NOMO-1 treated with dmso at 0.1 percent for 144 hours (cell line): ENCODE data around the gene PODNL1.

Experiments used
- DNase-seq: peaks from one replicate; lab custom pipeline; 2025; ENCODE audit not compliant: unreplicated experiment; lab: John Stamatoyannopoulos, UW

PODNL1 gene

GRCh38 chr19:13899393-13899792, 38.8 kb downstream of the PODNL1 start:
- DNase-seq, result no peak

GRCh38 chr19:13896227-13896626, 42.0 kb downstream of the PODNL1 start:
- no peak for DNase-seq

GRCh38 chr19:13894552-13894951, 43.7 kb downstream of the PODNL1 start:
- DNase-seq, result no peak

- DNase-seq, result no peak
Observed at GRCh38 chr19:13892870-13893269, 45.3 kb downstream of the PODNL1 start.

- no peak for DNase-seq
Observed at GRCh38 chr19:13890136-13890535, 48.1 kb downstream of the PODNL1 start.

GRCh38 chr19:13888281-13888680, 49.9 kb downstream of the PODNL1 start:
- no peak for DNase-seq

- DNase-seq, result no peak
Observed at GRCh38 chr19:13887517-13887916, 50.7 kb downstream of the PODNL1 start.

GRCh38 chr19:13887018-13887436, 51.2 kb downstream of the PODNL1 start:
- no peak for DNase-seq

- DNase-seq, result no peak
Observed at GRCh38 chr19:13885826-13886365, 52.3 kb downstream of the PODNL1 start.

- no peak for DNase-seq
Observed at GRCh38 chr19:13884726-13885591, 53.3 kb downstream of the PODNL1 start.

GRCh38 chr19:13883516-13884064, 54.6 kb downstream of the PODNL1 start:
- DNase-seq, result no peak

- no peak for DNase-seq
Observed at GRCh38 chr19:13882836-13883235, 55.4 kb downstream of the PODNL1 start.

GRCh38 chr19:13882419-13882795, 55.8 kb downstream of the PODNL1 start:
- no peak for DNase-seq

GRCh38 chr19:13881692-13882418, 56.4 kb downstream of the PODNL1 start:
- DNase-seq, result peak; percentile 31

GRCh38 chr19:13881251-13881691, 56.9 kb downstream of the PODNL1 start:
- DNase-seq, result no peak
